LNCAP (cell line): Measurements from ENCODE around the gene SMIM36.

Experiments used
- CTCF ChIP-seq: fragments of 450-650 bp; IDR thresholded peaks from 2 replicates; pipeline ENCODE4 v1.5.1; 2017; ENCODE audit warnings: mild to moderate bottlenecking

Gene SMIM36

GRCh38 chr17:55524440-55525220 lies 13.4 kb upstream of the SMIM36 start:
- no peak for TF ChIP-seq CTCF

- no peak for TF ChIP-seq CTCF
Observed at GRCh38 chr17:55521186-55521585, 9.9 kb upstream of the SMIM36 start.

GRCh38 chr17:55520402-55520801 lies 9.2 kb upstream of the SMIM36 start:
- no peak for TF ChIP-seq CTCF

GRCh38 chr17:55518510-55518909 lies 7.3 kb upstream of the SMIM36 start:
- no peak for TF ChIP-seq CTCF

- TF ChIP-seq CTCF = peak; percentile 95
Observed at GRCh38 chr17:55513885-55514590, 2.8 kb upstream of the SMIM36 start.

- no peak for TF ChIP-seq CTCF
Observed at GRCh38 chr17:55500103-55500502, 11.1 kb downstream of the SMIM36 start.

- no peak for TF ChIP-seq CTCF
Observed at GRCh38 chr17:55496094-55496881, 15.0 kb downstream of the SMIM36 start.
